ENCODE results near the gene FHL2. TPM values are rescaled to one million over a fixed set of nuclear protein-coding genes. Genes with fewer than 3 reads are reported as not detected.

Gene FHL2
- total and polyA plus RNA-seq, 2 experiments from 2014 or later: 17.9 to 18.8 TPM

DNA sequence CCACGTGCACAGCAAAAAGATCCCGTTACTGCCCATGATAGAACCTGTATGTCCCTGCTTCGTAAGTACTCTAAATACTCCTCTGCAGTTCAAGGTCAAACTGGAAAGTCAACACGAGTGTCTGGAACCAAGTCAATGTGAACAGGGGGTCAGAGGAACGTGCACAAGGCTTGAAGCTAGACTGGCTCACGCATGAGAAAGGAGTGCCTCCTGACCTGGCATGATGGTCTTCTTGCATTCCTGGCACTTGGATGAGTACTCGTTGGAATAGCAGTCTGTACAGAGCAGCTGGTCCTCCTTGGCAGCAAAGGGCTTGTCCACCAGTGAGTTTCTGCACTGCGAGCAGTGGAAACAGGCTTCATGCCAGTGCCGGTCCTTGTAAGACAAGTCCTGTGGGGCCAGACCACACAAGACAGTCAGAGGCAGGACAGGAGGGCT, 25.5 kb downstream of the FHL2 start:
- DNase-seq (ENCODE audit: low spot score): no peak
- Histone ChIP-seq H4K20me1 (ENCODE audit: insufficient read depth, poor library complexity, severe bottlenecking) (no peaks in the 10 kb centered on the region), H3K4me3 (no peak overlapping the region), H3K27ac (no peak overlapping the region), H3K79me2 (no peaks in the 10 kb centered on the region), H3K9me2 (replicated peaks; ENCODE audit: insufficient read depth) (no peaks in the 10 kb centered on the region), H3K36me3 (replicated peaks; ENCODE audit: insufficient read depth, low read depth) (no peaks in the 10 kb centered on the region), H3K4me2 (no peak overlapping the region), H3K4me1 (ENCODE audit: insufficient read depth) (no peaks in the 10 kb centered on the region), H3K9me3 (ENCODE audit: low read depth) (no peaks in the 10 kb centered on the region), H3K27me3 (no peaks in the 10 kb centered on the region), H2AFZ (no peak overlapping the region)
- 88% methylated on average over 9 of the region's 9 CpGs for WGBS (ENCODE audit: low lambda C conversion rate, missing lambda C conversion rate)
- TF ChIP-seq, protein P1, sequence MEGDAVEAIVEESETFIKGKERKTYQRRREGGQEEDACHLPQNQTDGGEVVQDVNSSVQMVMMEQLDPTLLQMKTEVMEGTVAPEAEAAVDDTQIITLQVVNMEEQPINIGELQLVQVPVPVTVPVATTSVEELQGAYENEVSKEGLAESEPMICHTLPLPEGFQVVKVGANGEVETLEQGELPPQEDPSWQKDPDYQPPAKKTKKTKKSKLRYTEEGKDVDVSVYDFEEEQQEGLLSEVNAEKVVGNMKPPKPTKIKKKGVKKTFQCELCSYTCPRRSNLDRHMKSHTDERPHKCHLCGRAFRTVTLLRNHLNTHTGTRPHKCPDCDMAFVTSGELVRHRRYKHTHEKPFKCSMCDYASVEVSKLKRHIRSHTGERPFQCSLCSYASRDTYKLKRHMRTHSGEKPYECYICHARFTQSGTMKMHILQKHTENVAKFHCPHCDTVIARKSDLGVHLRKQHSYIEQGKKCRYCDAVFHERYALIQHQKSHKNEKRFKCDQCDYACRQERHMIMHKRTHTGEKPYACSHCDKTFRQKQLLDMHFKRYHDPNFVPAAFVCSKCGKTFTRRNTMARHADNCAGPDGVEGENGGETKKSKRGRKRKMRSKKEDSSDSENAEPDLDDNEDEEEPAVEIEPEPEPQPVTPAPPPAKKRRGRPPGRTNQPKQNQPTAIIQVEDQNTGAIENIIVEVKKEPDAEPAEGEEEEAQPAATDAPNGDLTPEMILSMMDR (IDR thresholded peaks at IDR 0.05; ENCODE audit: poor library complexity): no peak
- TF ChIP-seq EZH2phosphoT487 (IDR thresholded peaks at IDR 0.05; ENCODE audit: low read depth, severe bottlenecking, unreplicated experiment) (no peak), EZH2 (IDR thresholded peaks at IDR 0.05; ENCODE audit: borderline replicate concordance) (no peak)

- 84% methylated on average over 4 of the region's 4 CpGs for WGBS (ENCODE audit: low lambda C conversion rate, missing lambda C conversion rate)
- no peak overlapping the region for H3K4me2 ChIP-seq
- no peaks in the 10 kb centered on the region for H3K27me3 ChIP-seq
- no peak overlapping the region for H3K4me3 ChIP-seq
- DNase-seq (ENCODE audit: low spot score): no peak
- no peaks in the 10 kb centered on the region for H3K9me2 ChIP-seq (replicated peaks; ENCODE audit: insufficient read depth)
- H3K9me3 ChIP-seq (ENCODE audit: low read depth): no peaks in the 10 kb centered on the region
- no peak overlapping the region for H2AFZ ChIP-seq
- H3K79me2 ChIP-seq: no peaks in the 10 kb centered on the region
- H3K27ac ChIP-seq: no peak overlapping the region
- H4K20me1 ChIP-seq (ENCODE audit: insufficient read depth, poor library complexity, severe bottlenecking): no peaks in the 10 kb centered on the region
- H3K4me1 ChIP-seq (ENCODE audit: insufficient read depth): no peaks in the 10 kb centered on the region
- no peaks in the 10 kb centered on the region for H3K36me3 ChIP-seq (replicated peaks; ENCODE audit: insufficient read depth, low read depth)
- TF ChIP-seq EZH2phosphoT487 (IDR thresholded peaks at IDR 0.05; ENCODE audit: low read depth, severe bottlenecking, unreplicated experiment) (no peak), EZH2 (IDR thresholded peaks at IDR 0.05; ENCODE audit: borderline replicate concordance) (no peak)
- TF ChIP-seq, protein P1 (IDR thresholded peaks at IDR 0.05; ENCODE audit: poor library complexity): no peak
Observed at GRCh38 chr2:105371810-105372209, 27.0 kb downstream of the FHL2 start.

DNA sequence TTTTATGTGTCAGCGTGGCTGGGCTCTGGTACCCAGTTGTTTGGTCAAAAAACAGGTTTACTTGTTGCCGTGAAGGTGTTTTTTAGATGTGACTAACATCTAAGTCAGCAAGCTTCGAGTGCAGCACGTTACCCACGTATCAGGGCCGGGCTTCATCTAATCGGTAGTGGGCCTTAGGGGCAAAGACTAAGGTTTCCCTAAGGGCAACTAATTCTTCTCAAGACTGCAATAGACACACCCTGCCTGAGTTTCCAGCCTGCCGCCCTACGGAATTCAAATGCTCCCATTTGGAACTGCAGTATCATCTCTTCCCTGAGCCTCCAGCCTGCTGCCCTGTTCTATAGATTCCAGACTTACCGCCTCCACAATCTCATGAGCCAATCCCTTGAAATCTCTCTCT, 27.7 kb downstream of the FHL2 start:
- TF ChIP-seq EZH2phosphoT487 (IDR thresholded peaks at IDR 0.05; ENCODE audit: low read depth, severe bottlenecking, unreplicated experiment) (no peak), EZH2 (IDR thresholded peaks at IDR 0.05; ENCODE audit: borderline replicate concordance) (no peak)
- TF ChIP-seq, protein P1 (IDR thresholded peaks at IDR 0.05; ENCODE audit: poor library complexity): no peak
- WGBS (ENCODE audit: low lambda C conversion rate, missing lambda C conversion rate): 89% methylated on average over 10 of the region's 10 CpGs
- H2AFZ ChIP-seq: no peak overlapping the region
- no peaks in the 10 kb centered on the region for H3K79me2 ChIP-seq
- no peaks in the 10 kb centered on the region for H3K9me3 ChIP-seq (ENCODE audit: low read depth)
- no peak overlapping the region for H3K4me3 ChIP-seq
- no peaks in the 10 kb centered on the region for H4K20me1 ChIP-seq (ENCODE audit: insufficient read depth, poor library complexity, severe bottlenecking)
- H3K27ac ChIP-seq: no peak overlapping the region
- H3K4me2 ChIP-seq: no peak overlapping the region
- H3K9me2 ChIP-seq (replicated peaks; ENCODE audit: insufficient read depth): no peaks in the 10 kb centered on the region
- H3K36me3 ChIP-seq (replicated peaks; ENCODE audit: insufficient read depth, low read depth): no peaks in the 10 kb centered on the region
- H3K27me3 ChIP-seq: no peaks in the 10 kb centered on the region
- no peak for DNase-seq (ENCODE audit: low spot score)
- no peaks in the 10 kb centered on the region for H3K4me1 ChIP-seq (ENCODE audit: insufficient read depth)

Measured in hepatocyte (in vitro differentiated cells).